ENCODE results near the gene MAEA. TPM values are rescaled to one million over a fixed set of nuclear protein-coding genes. Genes with fewer than 3 reads are reported as not detected.

MAEA gene
- total RNA-seq, 2 experiments from 2014 or later, result 38.9 to 40.4 TPM

GRCh38 chr4:1326751-1327525 lies 37.2 kb downstream of the MAEA start:
- DNase-seq, result no peak

GRCh38 chr4:1327526-1328266 lies 38.0 kb downstream of the MAEA start:
- Mint-ChIP-seq H3K27ac (no peak overlapping the region), H3K4me3 (no peak overlapping the region), H3K36me3 (ENCODE audit: low read depth) (peaks cover 29% of the 10 kb centered on the region), H3K27me3 (no peaks in the 10 kb centered on the region), H3K4me1 (peaks cover 36% of the 10 kb centered on the region), H3K9me3 (ENCODE audit: low read depth) (no peaks in the 10 kb centered on the region)
- DNase-seq (no peak), ATAC-seq (no peak)
- intact Hi-C loops (cut with DNase I, micrococcal nuclease), result no loop called here
- ChIA-PET CTCF (interaction anchor here (0.6 kb wide), 1 partner anchor 68 kb away, joined by 3 read pairs; no protein-coding TSS in a partner anchor), POLR2A (no interaction called here)

More at GRCh38 chr4:1326751-1327525, 37.2 kb downstream of the MAEA start:
- ATAC-seq, result no peak
- Mint-ChIP-seq H3K27ac (no peak overlapping the region), H3K9me3 (ENCODE audit: low read depth) (no peaks in the 10 kb centered on the region), H3K4me1 (peaks cover 34% of the 10 kb centered on the region), H3K36me3 (ENCODE audit: low read depth) (peaks cover 22% of the 10 kb centered on the region), H3K4me3 (no peak overlapping the region), H3K27me3 (no peaks in the 10 kb centered on the region)
- intact Hi-C loops (cut with DNase I, micrococcal nuclease), result no loop called here
- CTCF ChIA-PET, result interaction anchor here (0.6 kb wide), 1 partner anchor 593 kb away, joined by 3 read pairs; no protein-coding TSS in a partner anchor
- POLR2A ChIA-PET, result no interaction called here

- Mint-ChIP-seq H3K4me3 (no peak overlapping the region), H3K9me3 (ENCODE audit: low read depth) (no peaks in the 10 kb centered on the region), H3K4me1 (peaks cover 36% of the 10 kb centered on the region), H3K27ac (no peak overlapping the region), H3K36me3 (ENCODE audit: low read depth) (peaks cover 29% of the 10 kb centered on the region), H3K27me3 (no peaks in the 10 kb centered on the region)
- ChIA-PET POLR2A (no interaction called here), CTCF (interaction anchor here (0.6 to 1.0 kb wide), 3 partner anchors 20 to 191 kb away, joined by 3 to 4 read pairs (median 3); no protein-coding TSS in a partner anchor)
- intact Hi-C loops (cut with DNase I, micrococcal nuclease), result no loop called here
- DNase-seq (no peak), ATAC-seq (no peak)
These were observed 38.8 kb downstream of the MAEA start for GRCh38 chr4:1328267-1329155.

- Mint-ChIP-seq H3K36me3 (ENCODE audit: low read depth) (peaks cover 35% of the 10 kb centered on the region), H3K4me3 (peak overlapping the region; percentile 39), H3K27ac (peak overlapping the region; percentile 89), H3K4me1 (peaks cover 41% of the 10 kb centered on the region), H3K9me3 (ENCODE audit: low read depth) (no peaks in the 10 kb centered on the region), H3K27me3 (no peaks in the 10 kb centered on the region)
- POLR2A ChIA-PET, result no interaction called here
- peak; percentile 50 for DNase-seq
- no peak for ATAC-seq
- intact Hi-C loops (cut with DNase I, micrococcal nuclease), result loop anchor here in 1 of 2 experiments (1.0 to 2.0 kb wide), 2 partner anchors 19 to 40 kb away; partner anchors contain the start of gene MAEA
- CTCF ChIA-PET, result interaction anchor here (0.6 to 1.0 kb wide), 5 partner anchors 11 to 417 kb away, joined by 3 to 4 read pairs (median 3); partner anchors contain the start of gene UVSSA
These were observed 40.0 kb downstream of the MAEA start for GRCh38 chr4:1329408-1330371.

GRCh38 chr4:1330761-1331590 lies 41.3 kb downstream of the MAEA start:
- peak overlapping the region; percentile 89 for H3K27ac Mint-ChIP-seq
- peaks cover 48% of the 10 kb centered on the region for H3K4me1 Mint-ChIP-seq
- ChIA-PET POLR2A (interaction anchor here (0.5 kb wide), 1 partner anchor 15 kb away, joined by 3 read pairs; no protein-coding TSS in a partner anchor), CTCF (interaction anchor here (0.6 to 1.0 kb wide), 6 partner anchors 11 to 418 kb away, joined by 3 read pairs; partner anchors contain the start of gene UVSSA)
- no peaks in the 10 kb centered on the region for H3K27me3 Mint-ChIP-seq
- intact Hi-C loops (cut with DNase I, micrococcal nuclease), result loop anchor here in 1 of 2 experiments (1.0 to 2.0 kb wide), 2 partner anchors 20 to 42 kb away; partner anchors contain the start of gene MAEA
- DNase-seq, result peak; percentile 71
- H3K4me3 Mint-ChIP-seq, result peak overlapping the region; percentile 39
- H3K36me3 Mint-ChIP-seq (ENCODE audit: low read depth), result peaks cover 41% of the 10 kb centered on the region
- ATAC-seq, result peak; percentile 78
- H3K9me3 Mint-ChIP-seq (ENCODE audit: low read depth), result peaks cover 2% of the 10 kb centered on the region

GRCh38 chr4:1331591-1332353 lies 42.1 kb downstream of the MAEA start:
- peaks cover 48% of the 10 kb centered on the region for H3K36me3 Mint-ChIP-seq (ENCODE audit: low read depth)
- no peak overlapping the region for H3K4me3 Mint-ChIP-seq
- no peak for ATAC-seq
- intact Hi-C loops (cut with DNase I, micrococcal nuclease), result loop anchor here in 1 of 2 experiments (2.0 kb wide), 1 partner anchor 21 kb away; no protein-coding TSS in a partner anchor
- CTCF ChIA-PET, result interaction anchor here (1.1 kb wide), 3 partner anchors 14 to 24 kb away, joined by 3 to 6 read pairs (median 4); no protein-coding TSS in a partner anchor
- H3K9me3 Mint-ChIP-seq (ENCODE audit: low read depth), result peaks cover 7% of the 10 kb centered on the region
- POLR2A ChIA-PET, result no interaction called here
- H3K27me3 Mint-ChIP-seq, result no peaks in the 10 kb centered on the region
- no peak overlapping the region for H3K27ac Mint-ChIP-seq
- H3K4me1 Mint-ChIP-seq, result peaks cover 55% of the 10 kb centered on the region
- DNase-seq, result no peak

- ChIA-PET POLR2A (no interaction called here), CTCF (interaction anchor here (0.6 to 1.2 kb wide), 6 partner anchors 13 to 688 kb away, joined by 3 to 6 read pairs (median 3); no protein-coding TSS in a partner anchor)
- H3K27me3 Mint-ChIP-seq, result no peaks in the 10 kb centered on the region
- peaks cover 55% of the 10 kb centered on the region for H3K36me3 Mint-ChIP-seq (ENCODE audit: low read depth)
- intact Hi-C loops (cut with DNase I, micrococcal nuclease), result no loop called here
- peaks cover 64% of the 10 kb centered on the region for H3K4me1 Mint-ChIP-seq
- ATAC-seq (no peak), DNase-seq (no peak)
- H3K27ac Mint-ChIP-seq, result no peak overlapping the region
- no peak overlapping the region for H3K4me3 Mint-ChIP-seq
- H3K9me3 Mint-ChIP-seq (ENCODE audit: low read depth), result peaks cover 7% of the 10 kb centered on the region
These were observed 43.0 kb downstream of the MAEA start for GRCh38 chr4:1332686-1333085.

GRCh38 chr4:1333256-1333655 lies 43.6 kb downstream of the MAEA start:
- CTCF ChIA-PET, result interaction anchor here (0.6 to 1.2 kb wide), 3 partner anchors 12 to 689 kb away, joined by 3 to 6 read pairs (median 3); no protein-coding TSS in a partner anchor
- no peak overlapping the region for H3K27ac Mint-ChIP-seq
- intact Hi-C loops (cut with DNase I, micrococcal nuclease), result no loop called here
- POLR2A ChIA-PET, result no interaction called here
- H3K4me1 Mint-ChIP-seq, result peaks cover 65% of the 10 kb centered on the region
- ATAC-seq (no peak), DNase-seq (no peak)
- no peaks in the 10 kb centered on the region for H3K27me3 Mint-ChIP-seq
- peaks cover 7% of the 10 kb centered on the region for H3K9me3 Mint-ChIP-seq (ENCODE audit: low read depth)
- no peak overlapping the region for H3K4me3 Mint-ChIP-seq
- H3K36me3 Mint-ChIP-seq (ENCODE audit: low read depth), result peaks cover 59% of the 10 kb centered on the region

All from activated CD4-positive, alpha-beta T cell treated with anti-CD3 and anti-CD28 coated beads for 36 hours (primary cell).